CD14-positive monocyte (primary cell): ENCODE results near the gene CTSS. TPM values are rescaled to one million over a fixed set of nuclear protein-coding genes. Genes with fewer than 3 reads are reported as not detected.
A peak's percentile ranks its signal among the peaks of the same experiment; 100 is the strongest.

Experiments
- DNase-seq, 3 donors: peaks; one replicate each; pipeline ENCODE4 v3.0.0-alpha.2; 2011 to 2022
- H2AFZ ChIP-seq: 2 replicates; pipeline ENCODE4 v1.6.0; 2012; ENCODE audit warnings: mild to moderate bottlenecking, low read depth, low read length, inconsistent platforms; ENCODE audit not compliant: insufficient read depth, poor library complexity, severe bottlenecking
- H3K27ac ChIP-seq, 2 donors: 1 replicate in 1 of 2; 2 replicates in 1 of 2; pipeline ENCODE4 v1.5.1; 2012 to 2013; ENCODE audit warnings: low read length in 2 of 2, control low read depth in 1 of 2, inconsistent platforms in 1 of 2, low read depth in 1 of 2, mild to moderate bottlenecking in 1 of 2
- H3K27me3 ChIP-seq, 2 donors: one replicate each; pipeline versions ENCODE4 v1.6.0 to v1.6.1; 2011 to 2013; ENCODE audit warnings: low read length in 2 of 2; ENCODE audit not compliant: control insufficient read depth in 2 of 2, insufficient read depth in 2 of 2
- H3K36me3 ChIP-seq, 2 donors: replicated peaks in 1 of 2; 1 replicate in 1 of 2; 2 replicates in 1 of 2; pipeline versions ENCODE4 v1.5.1 to v1.6.1; 2012 to 2013; ENCODE audit warnings: low read length in 2 of 2, control low read depth in 1 of 2, inconsistent platforms in 1 of 2, mild to moderate bottlenecking in 1 of 2; ENCODE audit not compliant: insufficient read depth in 2 of 2, control insufficient read depth in 1 of 2
- H3K4me1 ChIP-seq, 2 donors: 1 replicate in 1 of 2; 2 replicates in 1 of 2; pipeline versions ENCODE4 v1.5.1 to v1.6.1; 2012 to 2013; ENCODE audit warnings: low read length in 2 of 2, control low read depth in 1 of 2, inconsistent platforms in 1 of 2, mild to moderate bottlenecking in 1 of 2, moderate library complexity in 1 of 2; ENCODE audit not compliant: insufficient read depth in 2 of 2, control insufficient read depth in 1 of 2
- H3K4me2 ChIP-seq: replicated peaks from 2 replicates; pipeline ENCODE3; 2012; ENCODE audit warnings: low read length, moderate library complexity, mild to moderate bottlenecking; ENCODE audit not compliant: poor library complexity, severe bottlenecking; ENCODE audit errors: extremely low read depth
- H3K4me3 ChIP-seq, 3 experiments: fragments of 200-600 bp in 1 of 3; sonication (generic) in 1 of 3; replicated peaks in 1 of 3; 1 replicate in 2 of 3; 2 replicates in 1 of 3; pipeline ENCODE4 v1.5.1; 2011 to 2013; ENCODE audit warnings: low read length in 3 of 3, mild to moderate bottlenecking in 3 of 3, control low read depth in 2 of 3, low read depth in 2 of 3, inconsistent platforms in 1 of 3, moderate library complexity in 1 of 3
- H3K79me2 ChIP-seq: 2 replicates; pipeline ENCODE4 v1.6.0; 2012; ENCODE audit warnings: mild to moderate bottlenecking, control low read depth, inconsistent platforms, low read length, moderate library complexity; ENCODE audit not compliant: insufficient read depth
- H3K9ac ChIP-seq: 2 replicates; pipeline ENCODE4 v1.6.0; 2017; ENCODE audit warnings: low read length, mild to moderate bottlenecking; ENCODE audit not compliant: insufficient read depth, poor library complexity, severe bottlenecking
- H3K9me3 ChIP-seq, 2 donors: replicated peaks in 1 of 2; 1 replicate in 1 of 2; 2 replicates in 1 of 2; pipeline versions ENCODE4 v1.5.1 to v1.6.1; 2012 to 2013; ENCODE audit warnings: low read length in 2 of 2, control low read depth in 1 of 2; ENCODE audit not compliant: control insufficient read depth in 1 of 2, insufficient read depth in 1 of 2
- H4K20me1 ChIP-seq: 2 replicates; pipeline ENCODE4 v1.6.0; 2012; ENCODE audit warnings: mild to moderate bottlenecking, low read length, control low read depth, moderate library complexity; ENCODE audit not compliant: insufficient read depth
- H3K27ac Mint-ChIP-seq, 7 donors: one replicate each; pipeline ENCODE4 v1.8.0; 2020; ENCODE audit warnings: mild to moderate bottlenecking in 7 of 7, mixed read lengths in 7 of 7, moderate library complexity in 6 of 7, inconsistent platforms in 2 of 7
- H3K27me3 Mint-ChIP-seq, 3 donors: one replicate each; pipeline ENCODE4 v1.8.0; 2021 to 2022; ENCODE audit warnings: low read depth in 3 of 3, mild to moderate bottlenecking in 3 of 3, mixed read lengths in 3 of 3, moderate library complexity in 3 of 3, inconsistent platforms in 1 of 3
- H3K36me3 Mint-ChIP-seq, 2 donors: one replicate each; pipeline ENCODE4 v1.8.0; 2020; ENCODE audit warnings: mixed read lengths in 2 of 2, inconsistent platforms in 1 of 2, mild to moderate bottlenecking in 1 of 2
- H3K4me1 Mint-ChIP-seq: one replicate; pipeline ENCODE4 v1.8.0; 2020; ENCODE audit warnings: mild to moderate bottlenecking, mixed read lengths
- H3K4me3 Mint-ChIP-seq, 2 donors: one replicate each; pipeline ENCODE4 v1.8.0; 2020; ENCODE audit warnings: mild to moderate bottlenecking in 2 of 2, mixed read lengths in 2 of 2, moderate library complexity in 1 of 2
- H3K9me3 Mint-ChIP-seq, 7 donors: one replicate each; pipeline ENCODE4 v1.8.0; 2020 to 2022; ENCODE audit warnings: mixed read lengths in 7 of 7, mild to moderate bottlenecking in 6 of 7, moderate library complexity in 6 of 7, inconsistent platforms in 2 of 7
- WGBS: methylation state at CpG from one replicate; pipeline ENCODE4 v1.1.5; 2013; ENCODE audit warnings: missing lambda C conversion rate; ENCODE audit not compliant: insufficient coverage; 5-methylcytosine and 5-hydroxymethylcytosine counted together
- intact Hi-C, 2 donors: fragments of 100-400 bp; cut with micrococcal nuclease; formaldehyde crosslinking; loops; one replicate each; pipeline versions ENCODE4 v1.15.0 to v1.15.1; 2023
- polyA plus RNA-seq, 3 donors: library from polyadenylated mRNA; depleted of rRNA in 1 of 3; unstranded in 2 of 3; stranded (reverse) in 1 of 3; fragments of 300-500 nt in 2 of 3; fragments of >200 nt in 1 of 3; fragmentation: Illumina TruSeq in 2 of 3; gene quantifications; 1 replicate in 2 of 3; 2 replicates in 1 of 3; pipeline ENCODE4 v1.2.3, GENCODE V29; 2012 to 2021
- TF ChIP-seq, protein P1 (sequence below): fragments of 200-600 bp; IDR thresholded peaks from one replicate; pipeline ENCODE4 v1.8.0; 2022; ENCODE audit warnings: antibody characterized with exemption, mild to moderate bottlenecking

Gene CTSS
- polyA plus RNA-seq, 3 donors: 2,349 to 6,327 (median 5,201) TPM

DNA sequence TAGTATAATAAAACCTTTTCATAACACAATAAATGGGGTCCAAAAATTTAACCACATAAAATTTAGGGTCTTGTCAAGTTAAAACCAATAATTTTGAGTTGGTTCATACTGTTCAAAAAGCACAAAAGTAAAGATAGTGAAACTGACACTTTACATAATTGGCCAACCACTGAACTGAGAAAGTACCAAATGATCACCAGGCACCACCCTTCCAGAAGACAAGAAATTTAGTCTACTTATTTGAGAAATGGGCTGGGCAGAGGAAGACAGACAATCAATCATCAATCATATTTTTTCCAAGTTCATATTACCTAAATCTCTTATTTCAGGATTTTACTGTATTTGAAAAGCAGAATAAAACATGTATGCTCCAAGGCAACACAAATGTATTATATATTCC, 62.2 kb downstream of the CTSS start:
- Histone ChIP-seq H3K9me3 (no peaks in the 10 kb centered on the region), H3K4me2 (no peak overlapping the region), H4K20me1 (no peaks in the 10 kb centered on the region), H3K79me2 (no peaks in the 10 kb centered on the region), H3K9ac (no peak overlapping the region), H3K27me3 (no peaks in the 10 kb centered on the region), H3K36me3 (peaks cover 0 to 33% of the 10 kb centered on the region in 2 donors), H3K27ac (no peak overlapping the region), H3K4me1 (no peaks in the 10 kb centered on the region), H3K4me3 (no peak overlapping the region), H2AFZ (no peak overlapping the region)
- H3K4me3 Mint-ChIP-seq: no peak overlapping the region
- H3K36me3 Mint-ChIP-seq: peaks cover 21 to 43% of the 10 kb centered on the region in 2 donors
- no peak for DNase-seq
- no peaks in the 10 kb centered on the region for H3K9me3 Mint-ChIP-seq
- H3K27me3 Mint-ChIP-seq: peaks cover 0 to 1% (median 0%) of the 10 kb centered on the region in 3 donors
- intact Hi-C loops: no loop called here
- no peaks in the 10 kb centered on the region for H3K4me1 Mint-ChIP-seq
- no peak overlapping the region for H3K27ac Mint-ChIP-seq
- TF ChIP-seq, protein P1, sequence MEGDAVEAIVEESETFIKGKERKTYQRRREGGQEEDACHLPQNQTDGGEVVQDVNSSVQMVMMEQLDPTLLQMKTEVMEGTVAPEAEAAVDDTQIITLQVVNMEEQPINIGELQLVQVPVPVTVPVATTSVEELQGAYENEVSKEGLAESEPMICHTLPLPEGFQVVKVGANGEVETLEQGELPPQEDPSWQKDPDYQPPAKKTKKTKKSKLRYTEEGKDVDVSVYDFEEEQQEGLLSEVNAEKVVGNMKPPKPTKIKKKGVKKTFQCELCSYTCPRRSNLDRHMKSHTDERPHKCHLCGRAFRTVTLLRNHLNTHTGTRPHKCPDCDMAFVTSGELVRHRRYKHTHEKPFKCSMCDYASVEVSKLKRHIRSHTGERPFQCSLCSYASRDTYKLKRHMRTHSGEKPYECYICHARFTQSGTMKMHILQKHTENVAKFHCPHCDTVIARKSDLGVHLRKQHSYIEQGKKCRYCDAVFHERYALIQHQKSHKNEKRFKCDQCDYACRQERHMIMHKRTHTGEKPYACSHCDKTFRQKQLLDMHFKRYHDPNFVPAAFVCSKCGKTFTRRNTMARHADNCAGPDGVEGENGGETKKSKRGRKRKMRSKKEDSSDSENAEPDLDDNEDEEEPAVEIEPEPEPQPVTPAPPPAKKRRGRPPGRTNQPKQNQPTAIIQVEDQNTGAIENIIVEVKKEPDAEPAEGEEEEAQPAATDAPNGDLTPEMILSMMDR: no peak

DNA sequence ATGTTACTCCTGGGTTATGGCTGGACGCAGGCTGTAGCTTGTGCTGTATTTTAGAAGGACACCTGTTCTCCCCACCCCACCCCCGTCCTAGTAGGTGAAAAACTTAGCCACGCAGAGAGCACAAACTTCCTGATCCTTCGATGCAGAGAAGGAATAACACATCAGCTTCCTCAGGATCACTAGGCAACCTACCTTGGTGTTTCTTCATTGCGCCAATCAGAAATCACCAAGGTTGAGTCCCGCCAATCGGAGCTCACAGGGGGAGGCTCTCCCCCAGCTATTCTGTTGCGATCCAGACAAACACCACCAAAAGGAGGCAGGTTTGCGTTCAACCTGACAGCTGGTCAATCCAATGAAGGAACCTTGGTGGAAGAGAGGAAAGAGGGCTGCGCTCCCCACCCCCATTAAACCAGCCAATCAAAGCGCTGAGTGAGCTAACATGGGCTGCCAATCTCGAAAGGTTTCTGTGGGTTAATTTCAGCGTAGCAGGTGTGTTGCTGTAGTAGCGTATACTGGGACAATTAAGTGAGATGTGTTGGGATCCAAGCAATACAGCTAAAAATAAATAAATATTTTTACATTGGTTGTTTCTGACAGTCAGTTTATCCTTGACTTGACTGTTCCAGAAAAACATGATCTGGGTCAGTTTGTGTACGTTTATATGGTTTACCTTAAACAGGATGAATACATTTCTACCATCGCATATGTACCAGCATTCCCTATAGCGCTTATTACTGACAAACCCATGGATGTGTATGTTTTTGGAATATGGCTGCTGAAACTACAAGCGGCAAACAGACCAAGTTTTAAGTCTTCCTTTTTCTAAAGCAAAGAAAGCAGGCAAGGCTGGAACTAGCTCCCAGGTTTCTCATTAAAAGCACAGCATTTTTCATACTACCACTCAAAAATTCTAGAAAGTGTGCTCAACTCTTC, 68.3 kb downstream of the CTSS start, which contains the start of gene GOLPH3L:
GOLPH3L (minus strand) TSS at position 160 of the 933 bp plus-strand sequence. CDS start 2,316 bp downstream, outside the sequence.
- intact Hi-C loops: no loop called here
- H4K20me1 ChIP-seq: no peaks in the 10 kb centered on the region

More for the DNA sequence above, 68.3 kb downstream of the CTSS start, which contains the start of gene GOLPH3L:
- Mint-ChIP-seq H3K9me3 (no peaks in the 10 kb centered on the region), H3K27me3 (peaks cover 0 to 3% (median 0%) of the 10 kb centered on the region in 3 donors), H3K27ac (peak within 1 kb of the TSS; percentile 40 to 90 (median 77)), H3K4me1 (peaks cover 20% of the 10 kb centered on the region), H3K36me3 (peaks cover 27 to 30% of the 10 kb centered on the region in 2 donors), H3K4me3 (peak within 1 kb of the TSS; percentile 82 to 95)
- no peaks in the 10 kb centered on the region for H3K27me3 ChIP-seq
- TF ChIP-seq, protein P1: no peak
- H3K4me3 ChIP-seq: peak within 1 kb of the TSS; percentile 51 to 73 (median 57)
- DNase-seq: peak; percentile 48 to 70 (median 54)
- H2AFZ ChIP-seq: peak within 1 kb of the TSS; percentile 70
- WGBS: 0% methylated on average over 4 of the region's 18 CpGs
- H3K27ac ChIP-seq: peak within 1 kb of the TSS in 1 of 2 donors; percentile 42
- H3K36me3 ChIP-seq: peaks cover 7 to 23% of the 10 kb centered on the region in 2 donors
- peaks cover 7 to 18% of the 10 kb centered on the region in 2 donors for H3K4me1 ChIP-seq
- peaks cover 13% of the 10 kb centered on the region for H3K79me2 ChIP-seq
- H3K9me3 ChIP-seq: no peaks in the 10 kb centered on the region
- H3K4me2 ChIP-seq: peak within 1 kb of the TSS; percentile 84
- peak within 1 kb of the TSS; percentile 24 for H3K9ac ChIP-seq
